Progenitor cell of endocrine pancreas (in vitro differentiated cells): ENCODE measurements around the gene IRF2BP2. TPM values are rescaled to one million over a fixed set of nuclear protein-coding genes. Genes with fewer than 3 reads are reported as not detected.

Source experiments
- DNase-seq: peaks from one replicate; pipeline ENCODE4 v3.0.0; 2021; ENCODE audit warnings: low spot score; ENCODE audit not compliant: unreplicated experiment
- H3K27ac Mint-ChIP-seq: 2 replicates; pipeline ENCODE4 v1.8.0; 2021; ENCODE audit warnings: mild to moderate bottlenecking, moderate library complexity, mixed read lengths
- H3K27me3 Mint-ChIP-seq: 2 replicates; pipeline ENCODE4 v1.8.0; 2021; ENCODE audit warnings: mixed read lengths
- H3K36me3 Mint-ChIP-seq: 2 replicates; pipeline ENCODE4 v1.8.0; 2022; ENCODE audit warnings: mixed read lengths; ENCODE audit not compliant: insufficient read depth
- H3K4me1 Mint-ChIP-seq: 2 replicates; pipeline ENCODE4 v1.8.0; 2021; ENCODE audit warnings: low read depth, mixed read lengths
- H3K4me3 Mint-ChIP-seq: 2 replicates; pipeline ENCODE4 v1.8.0; 2021; ENCODE audit warnings: low read depth, mild to moderate bottlenecking, moderate library complexity, mixed read lengths
- H3K9me3 Mint-ChIP-seq: 2 replicates; pipeline ENCODE4 v1.8.0; 2021; ENCODE audit warnings: low read depth, mixed read lengths
- long read RNA-seq: library from polyadenylated mRNA; unstranded; transcript quantifications from one replicate; pipeline ENCODE4 v2.0.0, GENCODE V29; 2020
- total RNA-seq: library from RNA; stranded (reverse); gene quantifications from 2 replicates; pipeline ENCODE4 v1.2.1, GENCODE V29; 2021
- TF ChIP-seq, protein P1 (sequence below): fragments of 200-600 bp; sonication (generic); IDR thresholded peaks from one replicate; pipeline ENCODE4 v1.5.0; 2021; ENCODE audit warnings: antibody characterized with exemption, mild to moderate bottlenecking; ENCODE audit not compliant: unreplicated experiment

IRF2BP2 gene
- total RNA-seq, result 193 and 214 TPM in 2 replicates
- long read RNA-seq, full-length matches to known transcripts, result 7 of 42 reads
- long read RNA-seq, partial matches to known transcripts, result 0 of 42 reads
- long read RNA-seq, other reads (novel, unspliced or antisense), result 35 of 42 reads

DNA sequence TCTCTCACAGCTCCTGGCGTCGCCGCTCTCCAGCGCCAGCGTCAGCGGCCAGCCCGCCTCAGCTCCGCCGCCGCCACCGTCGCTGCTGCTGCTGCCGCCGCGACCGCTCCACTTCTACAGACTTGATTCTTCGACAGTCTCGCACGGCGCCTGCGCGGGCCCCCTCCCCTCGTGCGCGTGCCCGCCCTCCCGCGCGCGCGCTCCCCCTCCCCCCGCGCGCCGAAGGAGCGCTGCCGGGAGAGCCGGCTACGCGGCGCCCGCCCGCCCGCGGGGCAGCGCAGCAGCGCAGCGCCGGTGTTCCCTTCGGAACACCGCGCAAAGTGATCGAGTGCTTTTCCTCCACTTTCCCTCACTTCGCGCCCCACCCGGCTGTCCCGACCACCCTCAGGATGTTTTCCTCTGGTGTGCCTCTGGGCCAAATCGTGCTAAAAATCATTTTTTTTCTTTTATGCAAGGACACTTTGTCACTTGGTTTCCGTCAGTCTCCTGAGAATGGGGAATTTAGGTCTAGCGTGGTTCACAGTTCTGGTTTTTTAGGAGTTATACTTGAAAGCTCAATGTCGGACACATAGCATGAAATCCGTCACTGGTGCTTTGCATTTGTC lies at the start of gene IRF2BP2:
Gene IRF2BP2, minus strand, starts transcription at position 118 of the 605 bp plus-strand sequence. CDS start 684 bp downstream, outside the sequence.
- H3K36me3 Mint-ChIP-seq, result peaks cover 30% of the 10 kb centered on the region
- no peaks in the 10 kb centered on the region for H3K27me3 Mint-ChIP-seq
- H3K4me1 Mint-ChIP-seq, result peaks cover 47% of the 10 kb centered on the region
- peak within 1 kb of the TSS; percentile 100 for H3K27ac Mint-ChIP-seq
- DNase-seq, result peak; percentile 69
- TF ChIP-seq, protein P1, sequence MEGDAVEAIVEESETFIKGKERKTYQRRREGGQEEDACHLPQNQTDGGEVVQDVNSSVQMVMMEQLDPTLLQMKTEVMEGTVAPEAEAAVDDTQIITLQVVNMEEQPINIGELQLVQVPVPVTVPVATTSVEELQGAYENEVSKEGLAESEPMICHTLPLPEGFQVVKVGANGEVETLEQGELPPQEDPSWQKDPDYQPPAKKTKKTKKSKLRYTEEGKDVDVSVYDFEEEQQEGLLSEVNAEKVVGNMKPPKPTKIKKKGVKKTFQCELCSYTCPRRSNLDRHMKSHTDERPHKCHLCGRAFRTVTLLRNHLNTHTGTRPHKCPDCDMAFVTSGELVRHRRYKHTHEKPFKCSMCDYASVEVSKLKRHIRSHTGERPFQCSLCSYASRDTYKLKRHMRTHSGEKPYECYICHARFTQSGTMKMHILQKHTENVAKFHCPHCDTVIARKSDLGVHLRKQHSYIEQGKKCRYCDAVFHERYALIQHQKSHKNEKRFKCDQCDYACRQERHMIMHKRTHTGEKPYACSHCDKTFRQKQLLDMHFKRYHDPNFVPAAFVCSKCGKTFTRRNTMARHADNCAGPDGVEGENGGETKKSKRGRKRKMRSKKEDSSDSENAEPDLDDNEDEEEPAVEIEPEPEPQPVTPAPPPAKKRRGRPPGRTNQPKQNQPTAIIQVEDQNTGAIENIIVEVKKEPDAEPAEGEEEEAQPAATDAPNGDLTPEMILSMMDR, result no peak
- no peaks in the 10 kb centered on the region for H3K9me3 Mint-ChIP-seq
- H3K4me3 Mint-ChIP-seq, result peak within 1 kb of the TSS; percentile 93

DNA sequence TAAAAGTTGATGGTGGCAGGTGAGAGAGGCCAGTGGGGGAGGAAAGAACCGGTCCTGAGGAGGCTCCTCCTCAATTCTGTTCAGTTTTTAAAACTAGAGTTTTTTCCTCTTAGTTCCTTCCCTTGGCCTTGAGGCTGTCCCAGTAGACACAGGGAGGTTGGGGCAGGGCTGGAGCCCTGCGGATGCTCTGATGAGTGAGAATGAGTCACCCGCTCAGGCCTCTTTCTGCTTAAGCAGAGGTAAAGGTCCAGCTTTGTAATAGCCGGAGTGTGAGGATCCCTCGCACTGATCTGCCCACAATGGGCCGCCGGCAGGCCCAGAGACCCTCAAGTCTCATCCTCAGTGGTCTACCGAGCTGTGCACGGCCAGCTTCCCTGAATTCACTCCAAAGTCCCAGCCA lies 49.6 kb upstream of the IRF2BP2 start:
- H3K27ac Mint-ChIP-seq, result no peak overlapping the region
- no peaks in the 10 kb centered on the region for H3K27me3 Mint-ChIP-seq
- DNase-seq, result no peak
- H3K4me1 Mint-ChIP-seq, result peaks cover 12% of the 10 kb centered on the region
- peaks cover 3% of the 10 kb centered on the region for H3K9me3 Mint-ChIP-seq
- TF ChIP-seq, protein P1, result no peak
- H3K4me3 Mint-ChIP-seq, result no peak overlapping the region
- H3K36me3 Mint-ChIP-seq, result peaks cover 1% of the 10 kb centered on the region

DNA sequence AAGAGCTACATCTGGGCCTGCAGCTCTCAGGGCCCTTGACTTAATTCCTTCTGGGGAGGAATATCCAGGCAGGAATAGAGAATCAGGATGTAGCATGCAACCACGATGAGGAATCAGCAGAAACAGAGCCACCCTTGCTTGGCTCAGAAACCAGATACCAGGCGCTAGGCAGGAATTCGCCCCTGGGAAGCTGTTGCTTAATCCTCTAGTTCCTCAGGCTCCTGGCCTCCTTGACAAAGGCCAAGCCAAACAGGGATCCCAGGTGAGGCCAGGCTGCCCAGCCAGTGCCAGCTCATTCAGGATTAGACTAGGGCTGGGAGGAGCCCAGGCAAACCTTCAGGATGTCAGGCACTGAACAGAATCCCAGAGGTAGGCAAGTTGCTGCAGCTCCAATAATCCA lies 48.2 kb upstream of the IRF2BP2 start:
- H3K36me3 Mint-ChIP-seq, result peaks cover 1% of the 10 kb centered on the region
- H3K4me1 Mint-ChIP-seq, result peaks cover 12% of the 10 kb centered on the region
- TF ChIP-seq, protein P1, result no peak
- peaks cover 8% of the 10 kb centered on the region for H3K9me3 Mint-ChIP-seq
- H3K27ac Mint-ChIP-seq, result no peak overlapping the region
- no peak for DNase-seq
- H3K4me3 Mint-ChIP-seq, result no peak overlapping the region
- no peaks in the 10 kb centered on the region for H3K27me3 Mint-ChIP-seq

DNA sequence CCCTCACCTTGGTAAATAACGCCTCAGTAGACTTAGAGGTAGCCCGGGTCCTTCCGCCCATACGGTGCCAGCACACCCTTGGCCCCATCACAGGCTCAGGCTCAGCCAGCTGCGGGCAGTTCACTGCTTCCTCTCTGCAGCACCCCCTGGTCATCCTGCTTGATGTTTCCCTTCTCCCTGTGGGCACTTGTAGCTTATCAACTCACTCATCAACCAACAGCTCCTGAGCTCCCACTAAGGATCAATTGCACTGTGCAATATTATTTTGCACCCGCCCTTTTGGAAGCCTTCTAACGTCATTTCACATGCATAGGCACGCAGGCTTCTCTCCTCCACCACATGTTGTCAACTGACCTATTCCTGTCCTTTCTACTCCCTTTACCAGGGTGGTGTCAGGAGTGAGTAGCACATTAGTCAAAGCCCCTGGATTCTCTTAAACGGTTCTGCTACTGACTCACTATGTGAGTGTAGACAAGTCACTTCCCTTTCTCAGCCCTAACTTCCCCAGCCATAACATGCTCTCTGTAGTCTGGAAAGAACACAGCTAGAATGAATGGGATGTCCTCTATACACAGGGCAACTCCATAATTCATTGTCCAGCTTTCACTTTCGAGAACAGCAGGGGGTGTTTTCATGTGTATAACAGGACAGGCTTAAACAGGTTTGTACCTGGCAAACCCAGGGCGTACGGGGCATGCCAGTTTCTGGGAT lies 47.1 kb upstream of the IRF2BP2 start:
- Mint-ChIP-seq H3K9me3 (peaks cover 8% of the 10 kb centered on the region), H3K36me3 (peaks cover 1% of the 10 kb centered on the region), H3K27me3 (no peaks in the 10 kb centered on the region), H3K4me3 (no peak overlapping the region), H3K27ac (peak overlapping the region; percentile 23), H3K4me1 (peaks cover 10% of the 10 kb centered on the region)
- no peak for DNase-seq
- TF ChIP-seq, protein P1, result no peak

DNA sequence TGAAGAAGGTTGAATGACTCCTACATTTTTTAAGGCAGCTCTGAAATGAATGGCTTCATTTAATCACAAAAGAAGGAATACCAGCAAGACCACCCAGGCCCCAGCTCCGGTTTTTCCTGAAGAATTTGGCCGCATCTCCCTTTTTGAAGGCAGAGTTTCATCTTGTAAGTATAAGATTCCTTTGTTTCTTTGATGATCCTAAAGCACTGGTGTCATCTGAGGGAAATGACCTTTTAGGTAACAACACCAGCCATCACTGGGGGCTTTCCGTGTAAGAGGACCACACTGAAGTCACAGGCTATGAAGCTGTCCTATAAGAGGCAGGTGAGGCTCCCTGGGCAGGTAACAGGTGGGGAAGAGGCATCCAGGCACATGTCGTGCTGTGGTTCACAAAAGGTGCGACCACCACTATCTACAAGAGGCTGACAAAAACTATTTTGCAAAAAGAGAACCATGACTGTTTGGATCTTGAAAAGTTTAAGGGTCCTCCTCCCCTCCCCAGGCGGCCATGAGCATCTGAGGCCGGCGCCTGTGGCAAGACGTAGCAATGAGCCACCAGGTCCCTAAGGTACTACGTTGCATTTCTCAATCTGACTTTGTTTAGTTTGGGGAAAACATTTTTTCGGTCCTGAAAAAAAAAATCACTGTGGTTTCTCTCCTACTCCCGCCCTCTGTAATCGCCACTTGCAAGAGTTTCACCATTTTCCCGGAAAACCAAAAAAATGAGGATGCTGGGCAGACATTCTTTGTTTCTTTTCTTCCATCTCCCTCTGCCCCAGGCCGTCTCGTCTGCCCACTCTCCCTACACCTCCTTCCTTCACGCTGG lies 46.3 kb upstream of the IRF2BP2 start:
- Mint-ChIP-seq H3K27ac (peak overlapping the region; percentile 3), H3K27me3 (no peaks in the 10 kb centered on the region), H3K36me3 (peaks cover 1% of the 10 kb centered on the region), H3K4me1 (peaks cover 9% of the 10 kb centered on the region), H3K9me3 (peaks cover 8% of the 10 kb centered on the region), H3K4me3 (no peak overlapping the region)
- TF ChIP-seq, protein P1, result no peak
- DNase-seq, result no peak
